ENCODE results near the gene DYNC1H1.

Gene DYNC1H1

DNA sequence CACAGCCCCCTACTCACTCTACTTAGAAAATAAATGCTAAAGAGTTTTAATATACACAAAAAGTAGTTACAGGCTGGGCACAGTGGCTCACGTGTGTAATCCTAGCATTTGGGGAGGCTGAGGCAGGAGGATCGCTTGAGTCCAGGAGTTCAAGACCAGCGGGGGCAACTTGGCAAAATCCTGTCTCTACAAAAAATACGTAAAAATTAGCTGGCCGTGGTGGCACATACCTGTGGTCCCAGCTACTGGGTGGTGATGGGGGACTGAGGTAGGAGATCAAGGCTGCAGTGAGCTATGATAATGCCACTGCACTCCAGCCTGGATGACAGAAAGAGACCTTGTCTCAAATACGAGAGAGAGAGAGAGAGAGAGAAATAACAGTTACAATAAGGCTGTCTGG is 9.9 kb upstream of the DYNC1H1 start:
- DNase-seq (ENCODE audit: low spot score): no peak
- TF ChIP-seq, protein P1, sequence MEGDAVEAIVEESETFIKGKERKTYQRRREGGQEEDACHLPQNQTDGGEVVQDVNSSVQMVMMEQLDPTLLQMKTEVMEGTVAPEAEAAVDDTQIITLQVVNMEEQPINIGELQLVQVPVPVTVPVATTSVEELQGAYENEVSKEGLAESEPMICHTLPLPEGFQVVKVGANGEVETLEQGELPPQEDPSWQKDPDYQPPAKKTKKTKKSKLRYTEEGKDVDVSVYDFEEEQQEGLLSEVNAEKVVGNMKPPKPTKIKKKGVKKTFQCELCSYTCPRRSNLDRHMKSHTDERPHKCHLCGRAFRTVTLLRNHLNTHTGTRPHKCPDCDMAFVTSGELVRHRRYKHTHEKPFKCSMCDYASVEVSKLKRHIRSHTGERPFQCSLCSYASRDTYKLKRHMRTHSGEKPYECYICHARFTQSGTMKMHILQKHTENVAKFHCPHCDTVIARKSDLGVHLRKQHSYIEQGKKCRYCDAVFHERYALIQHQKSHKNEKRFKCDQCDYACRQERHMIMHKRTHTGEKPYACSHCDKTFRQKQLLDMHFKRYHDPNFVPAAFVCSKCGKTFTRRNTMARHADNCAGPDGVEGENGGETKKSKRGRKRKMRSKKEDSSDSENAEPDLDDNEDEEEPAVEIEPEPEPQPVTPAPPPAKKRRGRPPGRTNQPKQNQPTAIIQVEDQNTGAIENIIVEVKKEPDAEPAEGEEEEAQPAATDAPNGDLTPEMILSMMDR (IDR thresholded peaks at IDR 0.05; ENCODE audit: extremely low read depth, missing control alignments): no peak

DNA sequence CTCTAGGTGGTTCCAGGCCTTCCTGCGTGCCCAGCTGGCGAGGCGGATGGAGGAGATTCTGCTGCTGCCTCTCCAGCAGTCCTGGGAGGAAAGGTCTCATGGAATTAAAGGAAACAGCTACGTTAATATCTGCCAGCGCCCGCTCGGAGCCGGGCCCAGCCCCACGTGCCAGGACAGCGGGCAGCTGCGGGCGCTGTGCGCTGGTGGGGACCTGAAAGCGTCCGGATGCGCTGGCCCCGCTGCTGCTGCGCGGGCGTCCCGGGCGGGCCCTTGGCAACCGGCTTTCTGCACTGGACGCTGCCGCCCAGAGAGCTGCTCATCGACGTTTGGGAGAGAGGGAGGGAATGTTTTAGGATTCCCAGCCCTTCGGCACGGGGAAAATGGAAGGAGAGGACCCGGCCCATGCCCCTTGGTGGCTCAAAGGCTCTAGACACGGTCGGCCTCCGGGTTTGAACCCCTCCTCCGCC is 8.6 kb upstream of the DYNC1H1 start:
- TF ChIP-seq, protein P1 (IDR thresholded peaks at IDR 0.05; ENCODE audit: extremely low read depth, missing control alignments): no peak
- DNase-seq (ENCODE audit: low spot score): no peak

DNA sequence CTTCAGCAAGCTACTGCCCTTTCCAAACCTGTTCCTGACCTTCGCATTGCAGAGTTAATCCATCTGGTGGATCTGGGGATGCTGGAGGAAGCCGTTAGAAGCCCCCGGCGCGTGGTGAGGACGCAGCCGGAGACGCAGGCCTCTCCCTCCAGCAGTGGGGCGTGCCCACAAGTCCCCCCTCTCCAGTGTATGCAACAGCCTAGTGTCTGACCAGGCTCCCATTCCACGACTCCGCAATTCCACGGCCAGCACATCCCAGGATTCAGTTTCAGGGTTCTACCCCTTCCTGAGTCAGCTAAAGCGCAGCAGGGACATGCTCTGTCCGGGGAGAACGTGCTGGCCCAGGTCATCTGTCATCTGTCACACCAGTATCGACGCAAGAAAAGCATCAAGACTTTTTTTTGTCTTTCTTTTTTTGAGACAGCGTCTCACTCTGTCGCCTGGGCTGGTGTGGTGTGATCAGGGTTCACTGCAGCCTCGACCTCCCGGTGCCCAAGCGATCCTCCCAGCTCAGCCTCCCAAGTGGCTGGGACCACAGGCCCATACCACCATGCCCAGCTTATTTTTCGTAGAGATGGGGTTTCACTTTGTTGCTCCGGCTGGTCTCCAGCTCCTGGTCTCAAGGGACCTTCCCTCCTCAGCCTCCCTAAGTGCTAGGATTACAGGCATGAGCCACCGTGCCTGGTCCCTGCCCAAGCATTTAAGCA is 8.0 kb upstream of the DYNC1H1 start:
- no peak for DNase-seq (ENCODE audit: low spot score)
- TF ChIP-seq, protein P1 (IDR thresholded peaks at IDR 0.05; ENCODE audit: extremely low read depth, missing control alignments): no peak

DNA sequence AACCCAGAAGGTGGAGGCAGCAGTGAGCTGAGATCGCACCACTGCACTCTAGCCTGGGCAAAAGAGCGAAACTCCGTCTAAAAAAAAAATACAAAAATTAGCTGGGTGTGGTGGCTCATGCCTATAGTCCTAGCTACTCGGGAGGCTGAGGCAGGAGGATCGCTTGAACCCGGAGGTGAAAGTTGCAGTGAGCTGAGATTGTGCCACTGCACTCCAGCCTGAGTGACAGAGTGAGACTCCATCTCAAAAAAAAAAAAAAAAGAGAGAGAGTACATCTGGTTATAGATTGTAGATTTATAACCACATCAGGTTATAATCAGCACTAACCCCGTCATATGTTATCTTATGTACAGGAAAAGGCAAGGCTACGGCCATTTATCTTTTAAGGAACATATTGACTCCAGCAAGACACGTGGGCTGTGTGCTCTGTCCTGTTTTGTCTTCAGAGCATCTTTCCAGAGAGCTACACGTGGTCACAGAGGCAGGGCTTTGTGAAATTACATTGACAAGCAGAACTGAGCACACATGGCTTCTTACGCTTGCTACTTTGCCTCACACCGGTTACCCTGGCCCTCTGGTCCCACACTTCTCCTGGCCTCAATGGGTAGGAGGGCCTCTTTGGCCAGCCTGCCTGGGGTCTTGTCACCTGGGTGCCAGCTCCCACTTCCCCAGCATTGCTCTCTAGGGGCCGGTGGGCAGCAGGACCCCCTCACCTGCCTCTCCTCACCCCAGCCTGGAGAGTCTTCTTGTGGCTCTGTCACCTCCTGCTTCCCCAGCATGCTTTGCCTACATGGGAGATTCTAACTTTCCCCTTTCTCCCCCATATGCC is 6.8 kb upstream of the DYNC1H1 start:
- TF ChIP-seq, protein P1 (IDR thresholded peaks at IDR 0.05; ENCODE audit: extremely low read depth, missing control alignments): no peak
- DNase-seq (ENCODE audit: low spot score): no peak

DNA sequence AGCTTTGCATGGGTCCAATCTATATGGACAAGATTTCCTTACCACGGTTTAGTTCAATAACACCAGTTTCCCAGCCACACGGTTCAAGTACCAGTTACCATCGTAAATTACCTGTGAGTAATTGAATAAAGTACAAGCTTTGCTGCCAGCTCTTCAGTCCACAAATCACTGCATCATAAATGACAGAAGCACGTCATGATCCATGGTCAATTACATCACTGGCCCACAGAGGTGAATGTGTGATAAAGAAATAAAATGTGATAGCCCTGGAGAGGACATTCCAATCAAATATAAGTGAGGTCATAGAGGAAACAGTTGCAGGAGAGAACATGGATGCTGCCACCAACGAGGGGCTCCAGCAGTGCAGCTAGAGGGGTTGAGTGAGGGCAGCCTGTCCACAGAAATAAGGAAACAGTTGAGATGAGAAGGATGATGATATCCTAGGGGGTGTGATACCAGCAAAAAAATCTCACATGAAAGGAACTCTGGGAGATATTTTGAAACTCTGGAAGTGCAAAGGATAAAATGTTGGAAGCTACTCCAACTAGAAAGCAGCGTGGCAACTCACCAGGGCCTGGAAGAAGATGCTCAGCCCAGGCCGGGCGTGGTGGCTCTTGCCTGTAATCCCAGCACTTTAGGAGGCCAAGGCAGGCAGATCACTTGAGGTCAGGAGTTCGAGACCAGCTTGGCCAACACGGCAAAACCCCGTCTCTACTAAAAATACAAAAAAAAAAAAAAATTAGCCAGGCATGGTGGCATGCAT is 5.8 kb upstream of the DYNC1H1 start:
- DNase-seq (ENCODE audit: low spot score): no peak
- TF ChIP-seq, protein P1 (IDR thresholded peaks at IDR 0.05; ENCODE audit: extremely low read depth, missing control alignments): no peak

DNA sequence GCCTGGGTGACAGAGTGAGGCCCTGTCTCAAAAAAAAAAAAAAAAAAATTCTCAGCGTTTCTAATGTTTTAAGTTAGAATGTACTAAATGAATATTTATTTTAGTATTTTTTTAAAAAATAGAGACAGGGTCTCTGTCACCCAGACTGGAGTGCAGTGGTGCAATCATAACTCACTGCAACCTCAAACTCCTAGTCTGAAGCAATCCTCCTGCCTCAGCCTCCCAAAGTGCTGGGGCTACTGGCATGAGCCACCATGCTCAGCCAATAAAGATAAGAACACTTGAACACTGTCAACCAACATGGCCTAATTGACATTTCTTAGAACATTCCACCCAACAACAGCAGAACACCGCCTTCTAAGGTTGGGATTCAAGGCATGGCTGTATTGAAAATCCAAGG is 5.1 kb upstream of the DYNC1H1 start:
- no peak for DNase-seq (ENCODE audit: low spot score)
- TF ChIP-seq, protein P1 (IDR thresholded peaks at IDR 0.05; ENCODE audit: extremely low read depth, missing control alignments): no peak

Measured in GM20000 (cell line).